ENCODE measurements around the gene CYTIP.

DNA sequence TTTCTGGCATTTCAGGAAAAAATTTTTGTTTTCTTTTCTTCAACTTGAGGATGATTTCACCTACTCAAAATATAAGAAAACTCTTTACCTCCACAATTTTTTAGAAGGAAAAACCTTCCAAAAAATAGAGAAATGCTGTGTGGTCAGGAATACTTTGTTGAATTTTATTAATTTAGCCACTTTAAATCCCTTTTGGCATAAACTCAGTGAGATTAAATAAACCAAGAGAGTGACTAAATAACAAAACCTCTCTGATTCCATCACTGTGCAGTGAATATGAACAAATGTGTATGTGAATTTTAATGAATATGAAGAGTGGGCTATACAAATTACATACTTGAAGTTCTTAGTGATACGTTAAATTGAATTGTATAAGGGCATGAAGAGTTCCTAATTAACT is 25.8 kb upstream of the CYTIP start:
- no peak for TF ChIP-seq EZH2phosphoT487 (IDR thresholded peaks at IDR 0.05; ENCODE audit: insufficient read depth, low read depth)
- TF ChIP-seq EZH2 (IDR thresholded peaks at IDR 0.05; ENCODE audit: insufficient read depth, poor library complexity, severe bottlenecking): no peak
